Spinal cord (tissue), 10 donors: ENCODE results near the gene DMGDH. TPM values are rescaled to one million over a fixed set of nuclear protein-coding genes. Genes with fewer than 3 reads are reported as not detected.

Experiments used
- DNase-seq, 6 donors: peaks; one replicate each; pipeline versions ENCODE4 v3.0.0 to v3.0.0-alpha.2; 2013 to 2015; ENCODE audit warnings: low spot score in 6 of 6, low read depth in 4 of 6
- H3K27ac ChIP-seq: one replicate; pipeline ENCODE4 v1.5.1; 2013; ENCODE audit warnings: low read depth, low read length, control low read depth
- H3K27me3 ChIP-seq: one replicate; pipeline ENCODE4 v1.6.1; 2013; ENCODE audit warnings: low read length; ENCODE audit not compliant: control insufficient read depth, insufficient read depth
- H3K36me3 ChIP-seq: one replicate; pipeline ENCODE4 v1.6.1; 2013; ENCODE audit warnings: low read length; ENCODE audit not compliant: control insufficient read depth, insufficient read depth
- H3K4me1 ChIP-seq: one replicate; pipeline ENCODE4 v1.6.1; 2013; ENCODE audit warnings: low read length; ENCODE audit not compliant: control insufficient read depth, insufficient read depth
- H3K4me3 ChIP-seq: one replicate; pipeline ENCODE4 v1.5.1; 2013; ENCODE audit warnings: low read depth, low read length, control low read depth
- H3K9me3 ChIP-seq: one replicate; pipeline ENCODE4 v1.6.1; 2013; ENCODE audit warnings: low read length; ENCODE audit not compliant: control insufficient read depth, insufficient read depth
- WGBS: methylation state at CpG from one replicate; pipeline ENCODE4 v1.1.5; 2013; ENCODE audit warnings: missing lambda C conversion rate; ENCODE audit not compliant: insufficient coverage; 5-methylcytosine and 5-hydroxymethylcytosine counted together
- polyA plus RNA-seq, 2 donors: library from polyadenylated mRNA; unstranded; fragments of 120-200 nt; gene quantifications; one replicate each; pipeline ENCODE4 v1.2.1, GENCODE V29; 2013; ENCODE audit not compliant: insufficient read length in 2 of 2
- total RNA-seq, 2 donors: library from RNA; depleted of rRNA in 1 of 2; stranded (reverse); fragments of 120-200 nt in 1 of 2; fragments of >200 nt in 1 of 2; gene quantifications; one replicate each; pipeline versions ENCODE4 v1.2.3 to v1.2.4, GENCODE V29; 2013 to 2014
- donor health status: healthy.

Gene DMGDH
- total and polyA plus RNA-seq, 4 donors, result 3.3 to 7.6 (median 4.3) TPM

DNA sequence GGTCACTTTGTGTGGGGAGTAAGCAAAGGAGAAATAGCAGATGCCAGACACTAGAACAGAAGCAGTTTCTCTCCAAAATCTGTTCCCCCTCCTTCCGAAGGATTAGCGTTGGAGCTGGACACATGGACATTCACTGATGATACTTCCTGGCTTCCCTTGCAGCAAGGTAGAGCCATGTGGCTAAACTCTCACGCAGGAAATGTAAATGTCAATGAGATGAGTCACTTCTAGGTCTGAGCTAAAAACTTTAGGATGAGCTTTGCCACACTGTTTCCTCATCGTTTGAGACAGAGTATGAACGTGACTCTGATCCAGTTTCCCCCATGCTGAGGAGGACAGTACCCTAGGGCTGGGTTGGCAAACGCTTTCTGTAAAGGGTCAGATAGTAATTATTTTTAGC is 5.2 kb upstream of the DMGDH start:
- H3K4me3 ChIP-seq, result no peak overlapping the region
- no peak overlapping the region for H3K27ac ChIP-seq
- peaks cover 8% of the 10 kb centered on the region for H3K4me1 ChIP-seq
- WGBS, result 80% methylated on average over 4 of the region's 6 CpGs
- no peak for DNase-seq
- no peaks in the 10 kb centered on the region for H3K36me3 ChIP-seq
- peaks cover 7% of the 10 kb centered on the region for H3K27me3 ChIP-seq
- no peaks in the 10 kb centered on the region for H3K9me3 ChIP-seq

DNA sequence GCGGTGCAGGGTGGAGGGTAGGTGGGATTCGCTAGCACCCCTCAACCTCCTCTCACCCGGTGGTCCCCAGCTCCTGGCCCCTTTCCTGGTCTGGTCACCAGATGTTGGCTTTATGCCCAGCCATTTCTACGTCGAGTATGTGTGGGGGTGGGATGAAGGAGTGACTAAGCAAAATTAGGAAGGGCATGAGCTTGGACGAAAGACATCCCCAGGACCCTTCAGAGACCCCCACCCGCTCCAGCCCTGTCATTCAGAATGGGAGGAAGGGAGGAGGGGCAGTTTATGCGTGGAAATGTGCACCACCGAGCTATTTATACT is 835 bp upstream of the DMGDH start:
- no CpG with 5 or more reads among the region's 9 CpGs for WGBS
- peak overlapping the region; percentile 26 for H3K4me3 ChIP-seq
- peaks cover 9% of the 10 kb centered on the region for H3K4me1 ChIP-seq
- H3K27ac ChIP-seq, result no peak overlapping the region
- peak in 1 of 6 donors; percentile 47 for DNase-seq
- peaks cover 8% of the 10 kb centered on the region for H3K27me3 ChIP-seq
- no peaks in the 10 kb centered on the region for H3K36me3 ChIP-seq
- H3K9me3 ChIP-seq, result no peaks in the 10 kb centered on the region

DNA sequence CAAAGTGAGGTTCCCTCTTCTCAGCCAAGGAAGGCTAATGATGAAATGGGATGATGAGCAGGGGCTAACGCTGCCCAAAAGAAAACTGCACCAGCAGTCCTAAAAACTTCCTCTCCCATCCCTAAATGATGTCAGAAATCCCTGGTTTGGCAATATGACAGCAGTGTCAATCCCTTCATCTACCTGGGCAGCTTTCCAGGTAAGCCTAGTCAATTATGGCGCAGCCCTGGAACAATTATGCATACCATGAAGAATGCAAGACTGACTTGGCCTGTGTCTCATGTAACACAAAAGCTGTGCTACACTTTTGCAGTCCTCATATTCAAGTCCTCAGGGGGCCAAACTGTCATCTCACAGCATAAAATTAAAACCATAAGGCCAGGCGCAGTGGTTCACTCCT is 7.0 kb downstream of the DMGDH start:
- no peaks in the 10 kb centered on the region for H3K36me3 ChIP-seq
- H3K4me1 ChIP-seq, result no peaks in the 10 kb centered on the region
- WGBS, result 100% methylated on average over 1 of the region's 3 CpGs
- no peak overlapping the region for H3K4me3 ChIP-seq
- no peaks in the 10 kb centered on the region for H3K27me3 ChIP-seq
- no peak overlapping the region for H3K27ac ChIP-seq
- no peak for DNase-seq
- no peaks in the 10 kb centered on the region for H3K9me3 ChIP-seq

DNA sequence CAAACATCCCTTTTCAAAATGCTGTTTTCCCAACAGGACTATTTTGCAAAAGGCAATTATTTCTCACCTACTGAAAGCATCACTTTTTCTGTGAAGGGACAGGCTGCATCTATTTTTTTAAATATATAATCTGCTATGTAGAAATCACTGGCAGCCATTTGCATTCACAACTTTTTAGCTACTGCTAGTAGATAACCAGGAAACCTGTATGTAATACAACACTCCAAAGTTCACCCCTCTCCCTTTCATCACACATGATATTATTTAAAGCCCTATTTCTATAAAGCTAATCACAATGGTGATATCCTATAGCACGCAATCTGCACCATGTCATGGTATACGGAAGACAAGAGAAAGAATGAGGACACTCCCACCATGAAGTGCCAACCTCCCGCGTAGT is 9.8 kb downstream of the DMGDH start:
- no peak overlapping the region for H3K4me3 ChIP-seq
- no peaks in the 10 kb centered on the region for H3K27me3 ChIP-seq
- no peaks in the 10 kb centered on the region for H3K9me3 ChIP-seq
- no peak for DNase-seq
- no CpG with 5 or more reads among the region's 4 CpGs for WGBS
- H3K4me1 ChIP-seq, result no peaks in the 10 kb centered on the region
- H3K36me3 ChIP-seq, result no peaks in the 10 kb centered on the region
- H3K27ac ChIP-seq, result no peak overlapping the region

DNA sequence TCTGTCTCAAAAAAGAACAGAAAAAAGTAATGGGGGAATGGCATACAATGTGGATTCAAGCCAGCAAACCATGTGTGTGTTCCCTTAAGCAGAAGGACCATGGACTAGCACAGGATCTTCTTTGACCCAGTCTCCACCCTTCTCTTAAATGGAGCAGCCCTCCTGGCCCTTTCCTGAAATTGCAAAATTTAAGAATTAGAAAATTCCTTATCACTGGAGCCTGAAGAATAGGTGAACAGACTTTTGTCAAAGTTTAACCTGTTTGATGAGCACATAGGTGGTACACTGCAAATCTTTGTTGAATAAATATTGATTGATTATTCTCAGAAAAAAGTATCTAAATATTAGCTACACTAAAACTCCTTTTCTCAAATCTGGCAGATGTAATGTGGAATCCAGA is 12.6 kb downstream of the DMGDH start:
- Histone ChIP-seq H3K36me3 (no peaks in the 10 kb centered on the region), H3K4me3 (no peak overlapping the region), H3K4me1 (no peaks in the 10 kb centered on the region), H3K27ac (no peak overlapping the region), H3K27me3 (no peaks in the 10 kb centered on the region), H3K9me3 (no peaks in the 10 kb centered on the region)
- DNase-seq, result no peak

DNA sequence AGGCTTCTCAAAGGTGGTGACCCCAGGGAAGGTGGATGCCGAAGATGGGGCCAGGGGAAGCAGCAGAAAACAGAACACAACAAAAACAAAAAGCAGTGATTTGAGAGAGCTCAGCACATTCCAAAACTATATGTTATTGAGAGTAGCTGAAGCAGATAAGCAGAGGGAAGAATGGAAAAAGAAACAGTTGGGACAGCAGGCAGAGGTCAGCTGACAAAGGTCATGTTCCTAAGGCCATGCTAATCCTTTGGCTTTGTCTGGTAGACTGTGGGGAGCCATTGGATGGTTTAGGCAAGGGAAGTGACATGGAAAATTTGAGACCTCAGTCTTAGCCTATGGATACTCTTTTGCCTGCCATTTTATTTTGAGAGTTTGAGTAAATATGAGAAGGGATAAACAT is 14.5 kb downstream of the DMGDH start:
- H3K36me3 ChIP-seq, result no peaks in the 10 kb centered on the region
- H3K9me3 ChIP-seq, result no peaks in the 10 kb centered on the region
- H3K27ac ChIP-seq, result no peak overlapping the region
- no peak for DNase-seq
- no CpG with 5 or more reads among the region's 1 CpG for WGBS
- H3K4me3 ChIP-seq, result no peak overlapping the region
- no peaks in the 10 kb centered on the region for H3K4me1 ChIP-seq
- no peaks in the 10 kb centered on the region for H3K27me3 ChIP-seq

DNA sequence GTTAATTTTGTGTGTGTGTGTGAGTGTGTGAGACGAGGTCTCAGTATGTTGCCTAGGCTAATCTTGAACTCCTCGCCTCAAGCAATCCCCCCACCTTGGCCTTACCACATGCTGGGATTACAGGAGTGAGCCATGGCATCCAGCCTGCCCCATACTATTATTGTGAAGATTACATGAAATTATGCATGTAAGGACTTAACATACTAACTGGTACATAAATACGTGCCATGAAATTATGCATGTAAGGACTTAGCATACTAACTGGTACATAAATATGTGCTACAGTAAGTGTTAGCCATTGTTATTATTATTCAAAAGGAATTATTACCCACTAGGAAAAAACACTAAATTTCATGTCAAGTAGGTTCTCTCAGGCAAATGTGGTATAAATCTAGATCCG is 16.2 kb downstream of the DMGDH start:
- Histone ChIP-seq H3K36me3 (no peaks in the 10 kb centered on the region), H3K4me1 (no peaks in the 10 kb centered on the region), H3K4me3 (no peak overlapping the region), H3K27me3 (no peaks in the 10 kb centered on the region), H3K9me3 (no peaks in the 10 kb centered on the region), H3K27ac (no peak overlapping the region)
- no CpG with 5 or more reads among the region's 4 CpGs for WGBS
- no peak for DNase-seq

DNA sequence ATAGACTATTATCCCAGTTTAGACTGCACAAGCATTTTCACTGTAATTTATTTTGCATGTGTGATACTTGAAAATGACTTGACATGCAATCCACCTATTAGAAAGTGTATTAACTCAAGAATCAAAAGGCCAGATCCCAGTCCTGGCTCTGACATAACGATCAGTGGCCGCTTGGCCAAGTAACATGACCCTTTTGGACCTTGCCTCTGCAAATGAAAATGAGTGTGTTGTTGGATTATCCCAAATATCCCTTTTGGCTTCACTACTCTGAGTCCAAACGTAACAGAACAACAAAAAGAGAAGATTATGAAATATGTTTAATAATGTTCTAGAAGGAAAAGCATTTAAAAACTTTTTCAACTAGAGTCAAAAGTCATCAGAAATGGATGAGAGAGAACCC is 19.0 kb downstream of the DMGDH start:
- no peak for DNase-seq
- no peak overlapping the region for H3K4me3 ChIP-seq
- H3K9me3 ChIP-seq, result no peaks in the 10 kb centered on the region
- WGBS, result no CpG with 5 or more reads among the region's 3 CpGs
- H3K4me1 ChIP-seq, result no peaks in the 10 kb centered on the region
- no peaks in the 10 kb centered on the region for H3K36me3 ChIP-seq
- no peaks in the 10 kb centered on the region for H3K27me3 ChIP-seq
- H3K27ac ChIP-seq, result no peak overlapping the region

DNA sequence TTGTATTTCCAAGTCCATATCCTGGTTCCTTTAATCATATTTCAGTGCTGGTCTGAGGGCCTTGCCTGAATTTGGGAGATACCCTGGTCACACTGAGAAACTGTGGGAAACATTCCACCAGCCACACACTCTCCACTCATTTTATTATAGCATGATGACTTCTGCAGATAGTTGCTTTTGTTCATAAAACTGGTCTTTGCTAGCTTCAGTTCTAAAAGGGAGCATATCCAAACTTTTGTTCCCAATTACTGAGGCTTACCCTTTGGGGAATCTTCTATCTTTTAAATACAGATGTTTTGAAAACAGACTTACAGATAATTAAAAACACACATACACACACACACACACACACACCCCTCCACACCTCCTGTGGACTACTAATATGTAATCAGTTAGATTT is 21.0 kb downstream of the DMGDH start:
- H3K36me3 ChIP-seq, result no peaks in the 10 kb centered on the region
- no peak overlapping the region for H3K27ac ChIP-seq
- no peaks in the 10 kb centered on the region for H3K9me3 ChIP-seq
- DNase-seq, result no peak
- no peak overlapping the region for H3K4me3 ChIP-seq
- H3K4me1 ChIP-seq, result no peaks in the 10 kb centered on the region
- H3K27me3 ChIP-seq, result no peaks in the 10 kb centered on the region

DNA sequence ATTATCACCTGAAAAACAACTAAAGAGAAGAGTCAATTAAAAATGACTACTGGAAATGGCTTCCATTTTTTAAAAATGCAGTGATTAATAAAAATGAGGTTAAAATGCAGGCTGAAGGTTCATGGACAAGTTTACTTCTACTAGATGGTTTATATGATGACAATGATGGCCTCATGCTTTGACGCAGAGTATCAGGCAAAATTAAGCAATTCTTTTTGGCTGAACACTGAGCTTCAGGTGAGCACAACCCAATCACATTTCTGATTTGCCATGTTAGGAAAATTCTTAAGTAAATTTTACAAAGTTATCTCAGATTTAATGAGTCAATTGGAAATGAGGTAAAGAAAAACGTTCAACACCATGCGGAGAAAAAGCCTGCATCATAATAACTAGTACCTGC is 22.3 kb downstream of the DMGDH start:
- Histone ChIP-seq H3K27ac (no peak overlapping the region), H3K9me3 (no peaks in the 10 kb centered on the region), H3K4me1 (no peaks in the 10 kb centered on the region), H3K4me3 (no peak overlapping the region), H3K36me3 (no peaks in the 10 kb centered on the region), H3K27me3 (no peaks in the 10 kb centered on the region)
- 80% methylated on average over 2 of the region's 3 CpGs for WGBS
- DNase-seq, result no peak

DNA sequence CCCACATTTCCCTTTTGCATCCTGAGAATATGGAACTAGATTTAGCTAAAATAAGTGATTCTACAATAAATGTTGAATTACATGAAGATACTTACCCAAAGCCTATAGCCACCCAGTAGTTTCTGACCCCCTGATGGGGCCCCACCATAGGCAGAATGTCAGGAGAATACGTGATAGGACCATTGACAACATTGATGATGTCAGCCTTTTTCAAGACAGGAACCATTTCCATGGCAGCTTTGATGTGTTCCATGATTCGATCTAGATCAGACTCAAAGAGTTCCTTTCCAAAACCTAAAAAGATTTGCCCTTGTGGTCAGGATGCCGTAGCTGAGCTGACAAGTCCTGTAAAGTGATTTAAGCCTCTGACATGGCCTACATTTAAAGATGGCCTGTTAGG is 27.3 kb downstream of the DMGDH start:
- H3K36me3 ChIP-seq, result no peaks in the 10 kb centered on the region
- no peaks in the 10 kb centered on the region for H3K4me1 ChIP-seq
- no peaks in the 10 kb centered on the region for H3K9me3 ChIP-seq
- H3K27ac ChIP-seq, result no peak overlapping the region
- no peak for DNase-seq
- 83% methylated on average over 2 of the region's 3 CpGs for WGBS
- H3K4me3 ChIP-seq, result no peak overlapping the region
- no peaks in the 10 kb centered on the region for H3K27me3 ChIP-seq
